ENCODE measurements around the gene IL11. TPM values are rescaled to one million over a fixed set of nuclear protein-coding genes. Genes with fewer than 3 reads are reported as not detected.

Gene IL11
- total and polyA plus RNA-seq, 2 of the 13 experiments (the other 11 are each of a cell fraction or from before 2014, with no cell fraction given), result 2.5 to 2.9 TPM

GRCh38 chr19:55384920-55385723 lies 14.9 kb upstream of the IL11 start (continued):
- no peak for TF ChIP-seq DZIP1 (CRISPR knock-in tag; IDR thresholded peaks at IDR 0.05)
- peak; percentile 75 for TF ChIP-seq ZNF687 (CRISPR knock-in tag; IDR thresholded peaks at IDR 0.05)
- TF ChIP-seq FOXC1 (CRISPR knock-in tag; IDR thresholded peaks at IDR 0.05; ENCODE audit: borderline replicate concordance), result peak; percentile 18; the same call in 1 of the 2 replicates
- no peak for TF ChIP-seq SPEN (CRISPR knock-in tag; IDR thresholded peaks at IDR 0.05; ENCODE audit: low read depth)
- no peak; the same call in 1 of the 2 replicates for TF ChIP-seq ZNF317 (CRISPR knock-in tag; IDR thresholded peaks at IDR 0.05)
- no peak for TF ChIP-seq ZBTB26 (CRISPR knock-in tag; IDR thresholded peaks at IDR 0.05; ENCODE audit: borderline replicate concordance)
- TF ChIP-seq ELK4 (CRISPR knock-in tag; IDR thresholded peaks at IDR 0.05; ENCODE audit: borderline replicate concordance), result no peak
- no peak for TF ChIP-seq ZNF782 (CRISPR knock-in tag; IDR thresholded peaks at IDR 0.05; ENCODE audit: borderline replicate concordance)
- TF ChIP-seq ZNF234 (CRISPR knock-in tag; conservative IDR thresholded peaks at IDR 0.05), result no peak
- no peak for TF ChIP-seq E2F1 (CRISPR knock-in tag; IDR thresholded peaks at IDR 0.05)
- peak in 1 of 2 experiments; percentile 15; a peak in 1 of 4 replicates for TF ChIP-seq HMGXB4 (CRISPR knock-in tag; IDR thresholded peaks at IDR 0.05; ENCODE audit: borderline replicate concordance in 1 of 2, low read depth in 1 of 2)
- no peak for TF ChIP-seq ZEB1 (IDR thresholded peaks at IDR 0.05; ENCODE audit: insufficient replicate concordance, low read depth)
- TF ChIP-seq NKX3-1 (CRISPR knock-in tag; IDR thresholded peaks at IDR 0.05), result no peak
